Subcutaneous adipose tissue (tissue), 4 donors: ENCODE measurements around the gene SIGLEC7. TPM values are rescaled to one million over a fixed set of nuclear protein-coding genes. Genes with fewer than 3 reads are reported as not detected.

Experiments
- total RNA-seq, 4 donors: library from RNA; depleted of rRNA; stranded (reverse); fragments of >200 nt; gene quantifications; one replicate each; pipeline ENCODE4 v1.1.0, GENCODE V29; 2016
- TF ChIP-seq, protein P1 (sequence below): fragments of 450-650 bp; IDR thresholded peaks from one replicate; pipeline ENCODE4 v1.5.1; 2016; ENCODE audit warnings: low read depth, mild to moderate bottlenecking, control low read depth, antibody characterized with exemption, moderate library complexity

Gene SIGLEC7
- total RNA-seq, 4 donors from 2014 or later = 0.57 to 13.4 (median 4.2) TPM

GRCh38 chr19:51196181-51196580, 54.1 kb downstream of the SIGLEC7 start:
- TF ChIP-seq, protein P1, sequence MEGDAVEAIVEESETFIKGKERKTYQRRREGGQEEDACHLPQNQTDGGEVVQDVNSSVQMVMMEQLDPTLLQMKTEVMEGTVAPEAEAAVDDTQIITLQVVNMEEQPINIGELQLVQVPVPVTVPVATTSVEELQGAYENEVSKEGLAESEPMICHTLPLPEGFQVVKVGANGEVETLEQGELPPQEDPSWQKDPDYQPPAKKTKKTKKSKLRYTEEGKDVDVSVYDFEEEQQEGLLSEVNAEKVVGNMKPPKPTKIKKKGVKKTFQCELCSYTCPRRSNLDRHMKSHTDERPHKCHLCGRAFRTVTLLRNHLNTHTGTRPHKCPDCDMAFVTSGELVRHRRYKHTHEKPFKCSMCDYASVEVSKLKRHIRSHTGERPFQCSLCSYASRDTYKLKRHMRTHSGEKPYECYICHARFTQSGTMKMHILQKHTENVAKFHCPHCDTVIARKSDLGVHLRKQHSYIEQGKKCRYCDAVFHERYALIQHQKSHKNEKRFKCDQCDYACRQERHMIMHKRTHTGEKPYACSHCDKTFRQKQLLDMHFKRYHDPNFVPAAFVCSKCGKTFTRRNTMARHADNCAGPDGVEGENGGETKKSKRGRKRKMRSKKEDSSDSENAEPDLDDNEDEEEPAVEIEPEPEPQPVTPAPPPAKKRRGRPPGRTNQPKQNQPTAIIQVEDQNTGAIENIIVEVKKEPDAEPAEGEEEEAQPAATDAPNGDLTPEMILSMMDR = no peak

- TF ChIP-seq, protein P1 = no peak
Measured at GRCh38 chr19:51198641-51199040, 56.5 kb downstream of the SIGLEC7 start.

DNA sequence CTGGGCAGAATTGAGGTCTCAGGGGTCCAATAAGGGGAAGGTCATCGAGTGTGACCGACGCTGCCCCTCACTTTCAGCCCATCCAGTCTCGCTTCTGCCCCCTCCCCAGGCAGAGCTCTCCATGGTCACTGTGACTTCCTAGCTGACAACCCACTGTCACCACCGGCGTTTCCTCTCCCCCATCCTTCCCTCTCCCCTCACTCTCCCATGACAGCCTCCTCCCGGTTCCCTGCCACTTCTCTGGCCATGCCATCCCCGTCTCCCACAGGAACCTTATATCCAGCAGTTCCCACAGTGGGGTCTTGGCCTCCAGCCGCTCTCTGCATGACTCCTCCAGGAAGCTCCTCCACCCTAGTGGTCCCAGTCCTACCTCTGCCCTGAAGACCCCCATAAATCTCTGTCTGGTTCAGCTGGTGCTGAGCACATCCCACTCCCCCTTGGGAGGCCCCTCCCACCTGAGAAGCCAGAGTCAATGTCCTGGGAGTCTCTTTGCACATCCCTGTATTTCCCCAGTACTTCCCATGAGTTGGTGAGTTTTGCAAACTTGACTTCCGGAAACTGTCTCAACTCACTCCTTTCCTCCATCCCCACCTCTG, 58.1 kb downstream of the SIGLEC7 start:
- TF ChIP-seq, protein P1 = no peak

- TF ChIP-seq, protein P1 = no peak
Measured at GRCh38 chr19:51201712-51202111, 59.6 kb downstream of the SIGLEC7 start.

Other genes with a start within 250 kb of the SIGLEC7 start
- gene KLK4, start 230.9 kb upstream of the SIGLEC7 start, total RNA-seq = not detected
- not detected for gene KLK5, start 189.3 kb upstream of the SIGLEC7 start, total RNA-seq
- not detected for gene KLK6, start 172.7 kb upstream of the SIGLEC7 start, total RNA-seq
- 1 to 10 TPM in 1 of 4 donors, not detected in 3; 1.5 TPM for gene KLK7, start 158.4 kb upstream of the SIGLEC7 start, total RNA-seq
- gene KLK8, start 140.7 kb upstream of the SIGLEC7 start, total RNA-seq = not detected
- gene KLK10, start 122.6 kb upstream of the SIGLEC7 start, total RNA-seq = 1 to 10 TPM in 1 of 4 donors, not detected in 3; 1.0 TPM
- gene KLK11, start 115.7 kb upstream of the SIGLEC7 start, total RNA-seq = not detected
- not detected for gene KLK12, start 107.3 kb upstream of the SIGLEC7 start, total RNA-seq
- not detected for gene KLK13, start 77.2 kb upstream of the SIGLEC7 start, total RNA-seq
- gene KLK14, start 59.4 kb upstream of the SIGLEC7 start, total RNA-seq = not detected
- gene CTU1, start 33.9 kb upstream of the SIGLEC7 start, total RNA-seq = 1 to 10 TPM; 2.8 to 8.5 (median 4.6) TPM
- 10 to 100 TPM in 2 of 4 donors, 1 to 10 TPM in 2; 5.5 to 34.7 (median 11.3) TPM for gene SIGLEC9, start 17.4 kb upstream of the SIGLEC7 start, total RNA-seq
- 10 to 100 TPM in 3 of 4 donors, 1 to 10 TPM in 1; 4.7 to 32.1 (median 13.0) TPM for gene CD33, start 82.8 kb downstream of the SIGLEC7 start, total RNA-seq
- not detected for gene SIGLECL1, start 108.8 kb downstream of the SIGLEC7 start, total RNA-seq
- gene IGLON5, start 169.3 kb downstream of the SIGLEC7 start, total RNA-seq = under 1 TPM in 3 of 4 donors, not detected in 1; 0.17 to 0.82 (median 0.22) TPM
- 1 to 10 TPM in 1 of 4 donors, under 1 TPM in 3; 0.44 to 1.4 (median 0.61) TPM for gene VSIG10L, start 199.8 kb downstream of the SIGLEC7 start, total RNA-seq
- gene ETFB, start 224.1 kb downstream of the SIGLEC7 start, total RNA-seq = 100 to 1,000 TPM; 116 to 444 (median 155) TPM
- not detected for gene CLDND2, start 226.7 kb downstream of the SIGLEC7 start, total RNA-seq
- gene NKG7, start 230.4 kb downstream of the SIGLEC7 start, total RNA-seq = 1 to 10 TPM; 1.6 to 3.7 (median 2.7) TPM
- not detected for gene LIM2, start 245.7 kb downstream of the SIGLEC7 start, total RNA-seq
- gene C19orf84, start 248.3 kb downstream of the SIGLEC7 start, total RNA-seq = not detected